ENCODE results near the gene HOXA10.

GRCh38 chr7:27173511-27173955 lies 587 bp downstream of the HOXA10 start:
- TF ChIP-seq SIN3A (IDR thresholded peaks at IDR 0.05; ENCODE audit: borderline replicate concordance, insufficient read depth, low read length), result no peak
- TF ChIP-seq REST (IDR thresholded peaks at IDR 0.05; ENCODE audit: insufficient read depth in 1 of 2, low read depth in 2 of 2, low read length in 2 of 2), result no peak
- no peak for TF ChIP-seq POLR2AphosphoS5 (IDR thresholded peaks at IDR 0.05; ENCODE audit: low read depth, low read length)
- no peak for TF ChIP-seq TAF1 (IDR thresholded peaks at IDR 0.05; ENCODE audit: borderline replicate concordance, insufficient read depth, low read length)
- TF ChIP-seq FOXP2 (optimal IDR thresholded peaks at IDR 0.05; ENCODE audit: borderline replicate concordance, extremely low read depth, extremely low read length, insufficient read depth), result no peak
